LoVo (cell line): ENCODE results near the gene ZDHHC20.

Source experiments
- DNase-seq: peaks from one replicate; pipeline ENCODE4 v3.0.0-alpha.2; 2016; ENCODE audit warnings: low spot score

ZDHHC20 gene

DNA sequence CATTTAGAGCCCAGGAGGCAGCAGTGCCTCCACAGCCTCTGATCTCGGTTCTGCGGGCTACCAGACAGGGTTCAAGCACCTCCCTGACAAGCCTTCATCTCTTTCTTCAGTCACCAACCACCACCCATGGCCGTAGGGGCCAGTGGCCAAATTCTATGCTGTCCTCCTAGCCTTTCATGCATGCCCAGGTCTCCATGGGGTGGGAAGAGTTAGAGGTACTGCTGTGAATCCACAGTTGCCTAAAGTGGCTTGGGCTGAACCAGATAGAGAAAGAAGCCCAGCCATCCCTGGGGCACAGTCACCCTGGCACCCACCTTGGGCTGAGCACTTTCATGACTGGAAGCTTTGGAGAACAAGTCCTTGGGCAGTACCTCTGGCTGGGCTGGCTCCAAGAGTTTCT lies 97.4 kb downstream of the ZDHHC20 start:
- DNase-seq, result no peak

DNA sequence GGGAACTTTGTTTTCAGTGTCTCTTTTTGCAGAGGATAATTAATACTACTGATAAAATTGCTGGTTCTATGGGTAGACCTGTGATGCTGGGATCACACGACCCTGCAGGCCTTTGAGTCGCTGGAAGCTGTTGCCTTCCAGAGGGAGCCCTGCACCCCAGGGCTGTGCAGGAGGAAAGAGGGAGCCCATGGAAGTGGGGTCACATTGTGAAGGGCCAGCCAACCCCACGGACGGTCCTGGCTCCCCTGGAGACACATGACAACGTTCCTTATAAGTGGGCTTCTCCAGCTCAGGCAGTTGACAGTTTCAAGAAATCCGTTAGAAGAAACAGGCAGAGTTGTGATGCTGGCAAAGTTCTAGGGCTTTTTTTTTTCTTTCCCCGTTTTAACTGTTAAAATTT lies 98.0 kb downstream of the ZDHHC20 start:
- DNase-seq, result no peak

DNA sequence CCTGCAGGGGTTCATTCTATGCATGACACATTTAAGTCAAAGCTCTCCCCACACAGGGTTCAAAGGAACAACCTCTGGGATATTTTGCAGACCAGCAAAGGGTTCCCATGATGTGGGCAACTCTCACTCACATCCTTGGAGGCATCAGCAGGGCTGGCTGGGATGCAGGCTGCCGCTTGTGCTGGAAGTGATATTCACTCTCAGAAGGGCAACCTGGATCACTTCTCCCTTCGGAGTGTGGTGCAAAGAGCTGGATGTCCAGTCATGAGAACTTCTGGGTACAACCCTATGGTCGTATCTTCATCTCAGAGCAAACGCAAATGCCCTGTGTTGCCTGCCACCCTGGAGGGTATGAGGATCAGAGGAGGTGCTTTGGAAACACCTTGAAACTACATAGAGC lies 98.6 kb downstream of the ZDHHC20 start:
- DNase-seq, result no peak

DNA sequence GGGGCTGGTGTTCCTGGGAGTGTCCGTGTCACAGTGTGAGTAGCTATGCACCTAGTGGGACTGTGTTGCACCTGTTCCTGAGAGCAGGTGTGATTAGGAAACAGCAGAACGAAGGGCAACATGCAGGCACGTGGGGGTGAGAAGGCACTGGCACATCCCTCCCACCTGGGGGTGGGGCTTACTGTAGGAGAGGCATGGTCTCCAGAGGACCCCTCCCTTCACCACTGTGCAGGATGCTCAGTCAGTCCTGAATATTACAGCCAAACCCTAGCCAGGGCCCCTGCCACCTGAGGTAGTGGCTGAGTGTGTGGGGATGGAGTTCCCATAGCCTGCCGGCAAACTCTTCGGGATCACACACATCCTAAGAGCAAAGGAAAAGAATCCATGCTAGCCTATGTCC lies 99.2 kb downstream of the ZDHHC20 start:
- no peak for DNase-seq

DNA sequence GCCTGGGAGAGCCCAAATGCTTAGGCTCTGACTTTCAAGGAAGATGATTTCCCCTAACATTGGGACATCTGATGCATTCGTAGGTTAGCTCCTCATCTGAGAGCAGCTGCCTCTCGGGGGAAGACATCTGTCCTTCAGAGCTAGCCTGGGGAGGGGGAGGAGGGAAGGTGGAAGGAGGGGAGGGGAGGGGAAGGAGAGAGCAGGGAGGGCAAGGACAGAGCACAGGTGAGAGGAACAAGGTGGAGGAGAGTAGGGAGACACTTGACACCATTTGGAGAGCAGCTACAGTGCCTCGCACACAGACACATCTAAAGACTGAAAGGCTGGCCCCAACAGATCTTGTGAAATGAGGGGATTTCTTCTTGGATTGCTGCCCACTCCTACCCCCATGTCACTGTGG lies 103.8 kb downstream of the ZDHHC20 start:
- DNase-seq, result no peak

DNA sequence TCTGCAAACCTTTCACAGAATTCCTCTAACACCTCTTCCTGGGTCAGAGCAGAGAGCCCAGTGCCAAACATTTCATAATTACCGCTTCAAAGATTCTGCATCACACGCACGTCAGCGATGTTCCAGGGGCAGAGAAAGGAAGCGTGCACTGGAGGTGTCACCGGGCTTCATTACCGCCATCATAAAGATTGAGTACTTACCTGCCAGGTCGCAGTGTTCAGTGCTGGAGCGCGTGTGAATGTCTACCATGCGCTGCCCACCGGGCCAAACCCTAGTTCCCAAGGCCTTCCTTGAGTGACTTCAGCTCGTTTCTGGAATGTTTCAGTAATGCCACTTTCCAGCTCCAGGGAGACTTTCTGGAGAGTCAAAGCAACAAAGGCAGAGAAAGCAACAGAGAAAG lies 104.4 kb downstream of the ZDHHC20 start:
- no peak for DNase-seq

DNA sequence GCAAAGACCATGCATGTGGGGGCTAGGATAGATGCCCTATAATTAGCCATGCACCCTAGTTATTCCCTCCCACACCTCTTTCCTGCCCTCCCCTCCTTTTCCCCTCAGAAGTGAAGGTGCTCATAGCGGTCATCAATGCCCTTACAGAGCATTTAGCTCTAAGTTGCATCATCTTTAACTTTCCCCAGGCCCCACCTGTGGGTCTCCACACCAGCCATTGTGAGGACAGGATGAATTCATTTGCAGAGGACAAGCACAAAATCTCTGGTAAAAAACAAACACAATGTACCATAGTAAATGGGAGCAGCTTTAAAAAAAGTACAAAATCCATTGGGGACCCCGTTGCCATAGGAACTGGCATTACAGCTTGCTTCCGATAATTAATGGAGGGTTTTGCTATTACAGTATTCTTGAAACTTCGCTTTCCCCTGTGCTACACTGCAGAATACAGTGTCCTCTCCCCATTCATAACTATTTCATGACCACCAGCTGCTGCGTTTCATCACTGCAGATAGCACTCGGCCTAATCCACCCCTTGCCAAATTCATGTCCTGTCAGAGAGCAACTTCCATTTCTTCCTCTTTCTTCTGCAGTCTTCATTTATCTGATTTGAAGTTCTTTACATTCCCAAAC lies 110.5 kb downstream of the ZDHHC20 start:
- DNase-seq, result no peak

DNA sequence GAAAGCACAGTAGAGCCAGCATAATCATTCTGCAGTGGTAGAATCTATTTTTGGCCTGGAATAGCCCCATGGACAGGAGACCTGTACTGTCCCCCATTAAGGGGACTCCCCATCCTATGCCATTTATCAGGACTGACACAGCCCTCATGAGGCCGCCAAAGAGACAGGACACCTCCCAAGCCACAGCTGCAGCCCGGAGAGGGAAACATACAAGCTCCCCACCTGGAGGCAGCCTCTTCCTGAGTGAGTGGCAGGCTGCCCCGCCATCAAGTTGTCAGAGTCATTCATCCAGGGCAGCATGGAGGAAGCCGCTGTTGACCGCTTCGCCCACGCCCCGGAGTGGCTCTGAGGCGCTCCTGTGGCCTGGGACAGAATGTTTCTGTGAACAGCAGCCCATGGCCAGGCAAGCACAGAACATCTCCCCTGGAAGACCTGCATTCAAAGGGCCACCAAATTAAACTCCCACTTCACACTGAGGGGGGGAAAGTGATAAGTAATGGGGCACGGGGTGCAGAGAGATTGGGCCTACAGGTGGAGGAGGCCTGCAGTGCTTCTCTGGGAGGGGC lies 111.3 kb downstream of the ZDHHC20 start:
- DNase-seq, result no peak

DNA sequence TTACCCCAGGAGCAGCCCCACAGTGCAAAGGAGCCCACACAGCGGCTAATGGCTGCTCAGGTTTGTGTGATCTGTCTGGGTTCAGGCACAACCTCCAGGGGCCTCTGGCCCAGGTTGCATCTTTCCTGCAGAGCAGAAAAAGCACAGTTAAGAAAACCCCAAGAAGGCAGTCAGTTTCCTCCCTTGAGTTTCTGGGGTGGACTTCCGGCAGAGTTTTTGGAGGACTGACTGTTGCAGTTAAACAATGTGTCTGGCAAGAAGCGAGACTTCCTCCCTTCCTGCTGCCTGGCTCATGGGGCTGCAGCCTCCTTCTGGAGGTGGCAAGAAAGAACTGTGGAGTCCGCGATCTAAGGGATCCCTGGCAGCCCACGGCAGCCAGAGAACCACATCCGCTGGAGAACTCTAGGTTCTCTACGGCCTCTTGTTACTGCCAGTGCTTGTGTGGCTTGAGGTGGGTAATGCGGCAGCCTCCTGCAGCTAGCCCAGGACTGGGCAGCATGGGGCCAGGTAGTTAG lies 114.4 kb downstream of the ZDHHC20 start:
- no peak for DNase-seq

DNA sequence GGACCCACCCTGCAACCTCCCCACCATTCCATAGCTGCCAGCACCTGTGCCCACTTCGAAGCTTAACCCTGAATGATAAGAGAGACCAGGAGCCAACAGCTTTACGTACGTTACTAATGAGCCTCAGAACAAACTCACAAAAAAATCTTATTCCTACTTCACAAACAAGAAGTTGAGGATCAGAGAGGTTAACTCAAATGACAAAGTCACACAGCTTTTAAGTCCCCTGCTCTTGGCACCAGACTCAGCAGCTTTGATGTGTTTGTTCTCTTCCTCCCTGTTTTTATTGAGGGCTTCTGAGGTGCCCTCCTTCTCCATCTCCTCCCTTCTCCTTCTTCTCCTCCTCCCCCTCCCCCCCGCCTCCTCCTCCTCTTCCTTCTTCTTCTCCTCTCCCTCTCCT lies 115.4 kb downstream of the ZDHHC20 start:
- DNase-seq, result no peak

DNA sequence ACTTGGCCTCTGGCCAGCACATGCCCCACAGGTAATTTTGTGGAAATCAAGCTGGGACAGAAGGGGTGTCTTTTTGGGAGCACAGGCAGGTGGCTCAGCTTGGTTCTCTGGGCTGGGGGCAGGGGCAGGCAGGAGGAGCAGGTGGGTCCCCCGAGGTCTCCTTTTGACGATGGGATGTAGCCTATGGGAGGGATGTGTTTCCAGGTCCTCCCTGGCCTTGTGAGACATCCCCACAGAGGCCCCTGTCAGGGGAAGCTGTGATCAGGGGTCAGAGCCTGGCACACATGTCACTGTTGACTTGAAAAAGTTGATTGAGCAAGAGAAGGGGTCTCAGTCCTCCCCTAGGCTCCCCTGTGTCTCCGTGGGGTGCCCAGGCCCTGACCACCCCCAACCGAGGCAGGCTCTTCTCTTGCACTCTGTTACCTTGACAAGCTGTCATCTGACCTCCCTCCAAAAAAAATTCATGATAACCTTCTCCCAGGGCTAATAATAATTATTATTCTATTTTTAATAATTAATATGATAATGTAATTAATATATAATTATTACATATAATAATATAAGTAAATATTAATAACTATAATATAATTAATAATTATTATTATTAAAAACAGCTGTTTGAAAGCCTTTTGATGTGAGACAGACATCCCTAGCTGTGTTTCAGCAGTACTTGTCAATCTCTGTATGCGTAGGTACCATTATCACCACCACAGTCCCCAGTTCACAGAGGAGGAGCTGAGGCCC lies 116.2 kb downstream of the ZDHHC20 start:
- DNase-seq, result no peak

DNA sequence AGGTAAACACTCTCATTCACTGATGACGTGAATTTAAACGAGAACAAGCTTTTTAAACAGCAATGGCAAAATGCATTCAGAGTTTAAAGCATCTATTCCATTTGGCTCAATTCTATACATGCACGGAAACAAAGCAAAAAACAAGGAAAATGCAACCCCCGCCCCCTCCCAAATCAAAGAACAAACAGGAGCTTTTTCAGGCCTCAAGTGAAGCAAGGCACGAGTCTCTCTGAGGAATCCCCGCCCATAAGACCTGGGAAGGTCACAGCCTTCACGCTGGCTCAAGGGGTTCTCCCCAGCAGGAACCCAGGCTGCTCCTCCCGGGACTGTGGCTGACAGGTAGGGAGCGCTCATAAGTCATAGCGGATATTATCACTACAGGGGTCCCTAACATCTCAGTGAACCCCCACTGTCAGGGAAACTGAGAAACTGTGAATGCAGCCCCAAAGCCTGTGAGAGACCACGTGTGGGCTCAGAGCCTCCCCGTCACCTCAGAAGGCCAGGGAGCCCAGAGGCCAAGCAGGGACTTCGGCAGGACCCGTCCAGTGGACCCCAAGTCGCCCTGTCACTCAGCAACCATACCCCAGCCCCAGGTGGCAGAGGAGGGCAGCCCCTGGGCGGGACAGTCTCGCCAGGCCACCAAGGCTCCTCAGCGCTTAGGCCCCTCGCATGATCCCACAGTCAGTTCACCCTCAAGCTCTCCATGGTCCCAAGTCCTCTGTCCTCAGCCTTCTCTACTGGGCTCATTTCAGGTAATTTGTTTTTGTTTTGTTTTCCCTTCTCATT lies 117.3 kb downstream of the ZDHHC20 start:
- no peak for DNase-seq

DNA sequence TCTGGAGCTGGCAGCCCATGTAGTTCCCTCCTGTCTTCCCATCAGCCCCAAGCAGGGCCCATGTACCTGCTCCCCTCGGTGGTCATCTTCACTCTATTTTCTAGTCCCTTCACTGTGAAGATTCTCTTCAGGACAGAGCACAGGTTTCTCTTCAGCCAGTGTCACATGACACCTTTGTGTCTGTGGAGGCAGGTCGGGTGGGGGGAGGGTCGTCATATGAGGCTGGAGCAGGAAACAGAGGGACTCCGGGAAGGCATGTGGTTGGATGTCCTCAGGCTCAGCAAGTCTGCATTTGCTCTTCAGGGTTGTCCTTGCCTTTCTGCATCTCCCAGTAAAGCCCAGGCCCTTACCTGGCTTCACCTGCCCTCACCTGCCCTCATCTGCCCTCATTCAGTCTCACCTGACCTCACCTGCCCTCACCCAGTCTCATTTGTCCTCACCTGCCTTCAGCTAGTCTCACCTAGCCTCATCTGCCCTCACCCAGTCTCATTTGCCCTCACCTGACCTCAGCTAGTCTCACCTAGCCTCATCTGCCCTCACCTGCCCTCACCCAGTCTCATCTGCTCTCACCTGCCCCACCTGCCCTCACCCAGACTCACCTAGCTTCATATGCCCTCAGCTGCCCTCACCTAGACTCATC lies 120.3 kb downstream of the ZDHHC20 start:
- DNase-seq, result no peak

DNA sequence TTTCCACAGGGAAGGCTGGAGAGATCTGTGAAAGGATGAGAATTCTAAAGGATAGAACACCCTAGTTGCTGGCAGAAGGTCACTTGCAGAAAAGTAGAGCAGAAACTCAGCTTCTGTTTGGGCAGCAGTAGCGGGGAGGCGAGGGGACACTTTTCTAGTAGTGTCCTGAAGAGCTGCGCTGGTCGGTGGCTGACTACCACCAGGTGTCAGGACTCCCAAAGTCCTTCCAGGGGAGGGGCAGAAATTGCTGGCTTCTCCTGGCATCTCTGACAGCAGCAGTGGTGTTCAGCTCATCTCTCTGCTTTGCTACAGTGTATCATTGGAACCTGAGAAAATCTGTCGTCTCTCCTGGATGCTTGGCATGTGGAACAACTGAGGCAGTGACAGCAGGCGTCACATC lies 120.9 kb downstream of the ZDHHC20 start:
- DNase-seq, result no peak

DNA sequence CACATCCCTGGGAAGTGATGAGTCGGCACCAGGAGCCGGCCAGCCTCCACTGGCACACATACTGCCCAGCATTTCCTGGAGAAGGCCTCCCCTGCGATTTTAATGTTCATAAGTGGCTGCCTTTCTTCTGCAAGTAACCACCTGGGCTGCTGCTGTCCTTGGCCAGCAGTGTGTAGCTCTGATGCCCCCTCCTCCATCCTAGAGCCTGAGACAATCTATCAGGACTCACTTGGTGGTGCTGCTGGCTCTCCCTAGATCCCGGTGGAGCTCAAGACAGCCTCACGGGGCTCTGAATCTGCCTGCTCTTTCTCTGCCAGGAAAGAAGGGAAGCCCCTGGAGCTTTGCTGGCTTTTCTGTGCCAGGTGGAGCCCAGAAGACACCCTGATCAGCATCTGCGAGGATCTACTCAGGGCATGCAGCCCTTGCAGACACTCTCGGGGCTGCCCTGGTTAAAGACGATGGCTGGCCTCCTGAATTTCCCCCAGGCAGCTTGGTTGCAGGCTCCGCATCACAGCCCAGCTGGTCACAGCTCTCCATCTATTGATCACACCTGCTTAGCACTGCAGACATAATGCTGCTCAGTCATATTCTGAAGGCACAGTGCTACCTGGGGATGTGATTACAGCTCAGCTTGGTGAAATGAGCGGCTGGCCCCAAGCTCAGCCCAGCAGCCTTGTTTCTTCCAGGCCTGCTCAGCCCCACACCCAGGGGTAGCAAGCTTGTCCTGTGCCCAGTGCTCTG lies 122.3 kb downstream of the ZDHHC20 start:
- no peak for DNase-seq

DNA sequence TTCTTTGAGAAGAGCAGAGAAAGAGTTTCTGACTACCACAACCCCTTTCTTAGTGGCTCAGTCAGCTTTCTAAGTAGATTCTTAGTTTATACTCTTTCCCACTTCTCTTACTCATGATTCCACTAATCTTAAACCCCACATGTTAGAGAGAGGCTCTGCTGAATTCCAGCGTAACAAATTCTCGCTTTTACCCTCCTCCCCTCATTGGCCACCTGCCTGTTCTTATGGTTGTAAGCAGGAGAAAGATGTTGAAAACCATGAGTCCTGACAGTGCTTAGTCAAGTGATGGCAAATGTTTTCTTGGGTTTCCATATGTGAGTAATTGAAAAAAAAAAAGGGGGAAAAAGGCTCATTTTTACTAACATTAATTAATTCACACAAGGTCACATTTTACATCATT lies 125.9 kb downstream of the ZDHHC20 start:
- DNase-seq, result no peak

DNA sequence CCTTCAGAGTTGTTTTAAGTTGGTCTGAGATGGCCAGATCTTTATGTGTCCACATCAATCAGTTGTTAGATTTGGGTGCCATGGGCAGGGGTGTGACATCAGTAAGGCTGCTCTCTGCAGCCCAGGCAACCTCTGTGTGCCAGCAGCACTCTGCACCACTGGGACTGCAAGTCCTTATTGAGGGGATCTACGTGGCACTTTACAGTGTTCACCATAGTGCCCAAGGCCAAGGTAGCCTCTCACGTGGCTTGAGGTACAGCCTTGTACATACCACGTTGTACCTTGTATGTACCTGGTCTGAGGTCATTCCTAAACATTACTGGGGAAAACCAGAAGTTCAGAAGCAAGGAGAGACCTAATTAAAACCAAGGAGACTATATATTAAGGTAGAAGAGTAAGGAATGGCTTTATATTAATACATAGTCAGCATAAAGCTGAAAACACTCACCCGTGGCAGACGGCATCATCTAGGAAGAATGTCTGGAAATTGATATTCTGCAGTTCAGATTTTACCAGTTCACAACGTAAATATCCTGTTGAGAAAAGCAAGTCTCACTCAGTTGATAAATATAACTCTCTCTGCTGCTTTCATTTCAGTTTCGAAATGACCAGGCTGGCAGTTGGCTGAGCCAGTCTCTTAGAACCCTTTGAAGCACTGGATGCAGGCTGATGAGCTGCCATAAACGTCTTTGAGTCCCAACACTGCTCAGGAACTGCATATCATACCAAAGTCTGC lies 128.8 kb downstream of the ZDHHC20 start:
- no peak for DNase-seq

DNA sequence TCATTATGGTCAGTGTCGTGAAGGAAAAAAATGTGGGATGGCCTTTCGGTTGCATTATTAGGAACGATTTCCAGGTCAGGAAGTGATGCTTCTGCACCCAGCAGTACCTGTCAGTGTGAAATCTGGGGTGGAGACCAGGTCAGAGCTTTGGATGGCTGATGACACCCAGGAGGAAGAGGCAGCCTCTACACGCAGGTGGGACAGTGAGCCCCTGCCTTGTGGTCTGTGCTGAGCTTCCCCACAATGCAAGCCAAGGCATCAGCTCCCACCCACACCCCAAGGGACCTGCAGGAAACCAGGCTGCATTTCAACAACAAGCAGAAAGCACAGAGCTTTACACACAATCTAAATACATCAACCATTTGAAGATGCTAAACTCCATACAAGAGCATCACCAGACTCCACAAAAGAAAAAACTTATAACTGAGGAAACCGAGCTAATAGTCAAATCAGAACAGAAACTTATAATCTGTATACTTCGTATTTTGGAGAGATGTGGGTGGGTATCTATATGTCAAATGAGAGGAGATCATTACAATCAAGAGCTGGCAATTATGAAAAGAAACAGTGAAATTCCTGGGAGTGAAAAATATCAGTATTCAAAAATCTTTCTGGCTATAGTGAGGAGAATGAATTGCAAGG lies 130.1 kb downstream of the ZDHHC20 start:
- no peak for DNase-seq

DNA sequence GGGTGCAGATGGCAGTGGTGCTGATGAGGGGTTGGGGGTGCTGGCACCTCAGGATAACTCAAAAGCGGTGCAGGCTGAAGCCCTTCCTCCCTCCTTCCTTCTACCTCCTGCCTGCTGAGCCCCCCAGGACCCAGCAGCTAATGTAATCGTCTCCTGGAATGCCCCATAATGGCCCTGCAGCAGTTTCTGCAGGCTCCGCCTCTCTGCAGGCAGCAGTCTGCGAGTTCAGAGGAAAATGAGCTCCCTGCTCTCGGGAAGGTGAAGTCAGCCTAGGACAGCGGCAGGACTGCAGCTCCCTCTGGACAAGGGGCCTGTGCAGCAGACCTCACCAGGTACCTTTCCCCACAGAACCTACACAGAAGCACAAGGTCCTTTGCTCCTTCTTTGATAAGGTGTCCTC lies 130.9 kb downstream of the ZDHHC20 start:
- no peak for DNase-seq
